HUES6 (cell line): ENCODE results near the gene SPATA31D4.
"Not testable (repeated sequence)": the region's sequence is repeated elsewhere in the genome, so short reads cannot be mapped to it uniquely, and the experiment has no call there.

Source experiments
- H3K27ac ChIP-seq: 2 replicates; pipeline ENCODE4 v1.7.0; 2013; ENCODE audit warnings: low read depth, mild to moderate bottlenecking, low read length, inconsistent platforms
- H3K27me3 ChIP-seq: 2 replicates; pipeline ENCODE4 v1.6.1; 2013; ENCODE audit warnings: low read length; ENCODE audit not compliant: control insufficient read depth, insufficient read depth
- H3K36me3 ChIP-seq: 2 replicates; pipeline ENCODE4 v1.6.1; 2013; ENCODE audit warnings: low read length; ENCODE audit not compliant: control insufficient read depth, insufficient read depth
- H3K4me1 ChIP-seq: 2 replicates; pipeline ENCODE4 v1.6.1; 2013; ENCODE audit warnings: low read length; ENCODE audit not compliant: control insufficient read depth, insufficient read depth
- H3K4me3 ChIP-seq: 2 replicates; pipeline ENCODE4 v1.5.1; 2013; ENCODE audit warnings: low read depth, low read length
- H3K9ac ChIP-seq: one replicate; pipeline ENCODE4 v1.6.1; 2013; ENCODE audit warnings: mild to moderate bottlenecking, low read length
- H3K9me3 ChIP-seq: 2 replicates; pipeline ENCODE4 v1.6.1; 2013; ENCODE audit warnings: low read depth, low read length; ENCODE audit not compliant: control insufficient read depth, insufficient read depth

Gene SPATA31D4

DNA sequence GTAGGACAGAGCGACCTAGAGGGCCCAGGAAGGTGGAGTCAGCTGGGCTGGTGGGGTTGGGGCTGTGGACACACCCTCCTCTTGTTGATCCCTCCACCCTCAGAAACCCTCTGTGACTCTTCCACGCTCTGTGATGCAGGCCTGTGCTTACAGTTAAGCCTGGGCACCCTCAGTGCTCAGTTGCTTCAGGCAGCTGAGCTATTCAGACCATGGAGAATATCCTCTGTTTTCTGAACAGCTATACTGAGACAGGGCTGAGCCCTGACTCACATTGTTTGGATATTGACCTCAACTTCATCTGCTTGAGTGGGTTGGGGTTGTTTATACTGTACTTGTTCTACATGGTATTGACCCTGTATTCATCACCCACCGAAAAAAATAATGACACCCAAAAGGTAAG, at the start of gene SPATA31D4:
SPATA31D4 (plus strand) TSS at position 124 of the 400 bp plus-strand sequence; CDS start at position 210, 86 bp downstream.
- not testable (repeated sequence) for H3K27ac ChIP-seq, H3K27me3 ChIP-seq, H3K9ac ChIP-seq, H3K36me3 ChIP-seq, H3K9me3 ChIP-seq, H3K4me3 ChIP-seq, H3K4me1 ChIP-seq

DNA sequence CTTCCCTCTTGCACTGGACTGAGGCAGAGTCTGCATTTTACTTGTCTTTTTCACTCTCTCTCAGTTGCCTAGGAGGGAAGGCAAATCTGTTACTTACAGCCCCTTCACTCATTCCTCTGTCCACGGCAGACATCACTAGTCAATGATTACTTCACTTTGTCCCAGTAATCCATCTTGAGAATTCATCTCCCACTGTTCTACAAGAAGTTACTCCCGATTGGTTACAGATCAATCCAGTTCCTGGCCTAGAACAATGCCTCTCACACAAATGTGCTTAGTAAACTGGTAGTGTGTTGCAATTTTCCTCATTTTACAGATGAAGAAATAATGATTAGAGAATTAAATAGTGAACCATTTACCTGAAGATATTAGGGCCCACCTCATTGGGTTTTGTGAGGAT, 49.7 kb upstream of the SPATA31D4 start:
- Histone ChIP-seq H3K9me3 (no peaks in the 10 kb centered on the region), H3K4me3 (no peak overlapping the region), H3K36me3 (no peaks in the 10 kb centered on the region), H3K27ac (no peak overlapping the region), H3K9ac (no peak overlapping the region), H3K27me3 (no peaks in the 10 kb centered on the region), H3K4me1 (no peaks in the 10 kb centered on the region)

DNA sequence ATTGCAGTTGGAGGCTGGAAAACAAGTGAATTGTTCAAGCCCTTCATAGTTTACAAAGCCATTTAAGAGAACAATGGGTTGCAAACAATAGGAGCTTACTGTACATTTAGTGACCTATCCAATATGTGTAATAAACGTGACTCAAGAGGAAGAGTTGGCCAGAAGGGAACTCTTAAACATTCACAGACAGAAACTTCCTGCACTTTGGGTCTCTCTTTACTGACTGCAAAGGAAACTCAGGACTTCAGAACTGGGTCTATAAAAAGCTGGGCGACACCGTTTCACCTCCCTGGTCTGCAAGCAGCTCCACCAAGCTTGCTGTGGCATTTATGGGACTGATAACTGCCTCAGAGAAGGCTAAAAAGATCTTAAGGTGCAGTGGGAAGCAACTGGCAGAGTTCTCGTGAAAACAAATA, 48.7 kb upstream of the SPATA31D4 start:
- Histone ChIP-seq H3K27me3 (no peaks in the 10 kb centered on the region), H3K4me1 (no peaks in the 10 kb centered on the region), H3K9me3 (no peaks in the 10 kb centered on the region), H3K4me3 (no peak overlapping the region), H3K27ac (no peak overlapping the region), H3K36me3 (no peaks in the 10 kb centered on the region), H3K9ac (no peak overlapping the region)

DNA sequence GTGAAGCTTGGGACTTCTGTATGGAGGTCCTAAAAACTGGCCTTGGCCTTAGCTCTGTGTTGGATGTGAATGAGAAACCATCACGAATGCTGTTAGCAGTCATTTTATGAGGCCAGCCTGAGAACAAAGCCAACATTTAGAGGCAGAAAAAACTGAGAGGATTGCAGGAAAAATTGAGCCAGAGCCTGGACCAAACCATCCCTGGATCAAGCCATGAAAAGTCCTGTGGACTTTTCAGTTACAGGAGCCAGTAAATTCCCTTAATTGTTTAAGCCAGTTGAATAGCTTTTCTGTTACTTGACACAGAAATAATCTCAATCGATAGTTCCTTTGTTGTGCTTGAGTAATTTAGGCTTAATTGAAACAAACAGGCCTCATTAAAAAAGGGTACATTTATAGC, 42.6 kb upstream of the SPATA31D4 start:
- no peaks in the 10 kb centered on the region for H3K9me3 ChIP-seq
- H3K36me3 ChIP-seq: no peaks in the 10 kb centered on the region
- no peak overlapping the region for H3K9ac ChIP-seq
- H3K4me1 ChIP-seq: no peaks in the 10 kb centered on the region
- no peak overlapping the region for H3K27ac ChIP-seq
- no peak overlapping the region for H3K4me3 ChIP-seq
- H3K27me3 ChIP-seq: no peaks in the 10 kb centered on the region

DNA sequence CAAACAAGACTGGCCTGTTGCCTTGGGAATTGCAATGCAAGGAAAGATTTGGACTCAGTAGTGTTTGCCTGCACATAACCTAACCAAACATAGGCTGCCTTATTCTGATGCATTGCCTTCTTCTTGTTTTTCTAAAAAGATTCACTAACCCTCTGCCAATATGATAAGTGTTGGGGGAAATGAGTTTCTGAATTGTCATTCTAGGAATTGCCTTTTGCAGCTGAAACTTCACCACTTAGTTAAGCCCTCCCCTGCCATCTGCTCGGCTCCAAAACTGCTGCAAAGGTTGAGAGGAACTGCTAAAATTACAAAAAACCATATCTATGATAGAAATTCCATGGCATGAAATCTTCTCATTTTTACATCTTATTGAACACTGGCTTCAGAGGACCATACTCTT, 41.6 kb upstream of the SPATA31D4 start:
- Histone ChIP-seq H3K4me3 (no peak overlapping the region), H3K9ac (no peak overlapping the region), H3K9me3 (no peaks in the 10 kb centered on the region), H3K27me3 (no peaks in the 10 kb centered on the region), H3K4me1 (no peaks in the 10 kb centered on the region), H3K27ac (no peak overlapping the region), H3K36me3 (no peaks in the 10 kb centered on the region)

DNA sequence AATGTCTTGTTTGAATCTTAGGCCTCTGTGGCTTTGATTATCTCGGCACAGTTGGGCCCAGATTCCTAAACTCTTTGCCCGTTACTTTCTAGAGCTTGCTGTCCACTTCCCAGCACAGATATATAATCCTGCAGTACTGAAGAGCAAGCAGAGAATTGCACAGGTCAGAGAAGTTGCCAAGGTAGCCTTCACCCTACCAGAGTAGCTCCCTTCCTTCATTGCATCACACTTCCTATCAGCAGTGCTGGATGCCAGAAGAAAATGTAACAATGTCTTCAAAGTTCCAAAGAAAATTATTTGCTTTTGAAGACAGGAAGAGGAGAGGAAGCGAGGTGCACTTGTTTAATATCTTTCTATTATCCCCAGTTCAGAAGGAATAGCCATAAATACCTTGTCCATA, 38.1 kb upstream of the SPATA31D4 start:
- Histone ChIP-seq H3K27ac (no peak overlapping the region), H3K9ac (no peak overlapping the region), H3K9me3 (no peaks in the 10 kb centered on the region), H3K4me1 (no peaks in the 10 kb centered on the region), H3K4me3 (no peak overlapping the region), H3K27me3 (no peaks in the 10 kb centered on the region), H3K36me3 (no peaks in the 10 kb centered on the region)

DNA sequence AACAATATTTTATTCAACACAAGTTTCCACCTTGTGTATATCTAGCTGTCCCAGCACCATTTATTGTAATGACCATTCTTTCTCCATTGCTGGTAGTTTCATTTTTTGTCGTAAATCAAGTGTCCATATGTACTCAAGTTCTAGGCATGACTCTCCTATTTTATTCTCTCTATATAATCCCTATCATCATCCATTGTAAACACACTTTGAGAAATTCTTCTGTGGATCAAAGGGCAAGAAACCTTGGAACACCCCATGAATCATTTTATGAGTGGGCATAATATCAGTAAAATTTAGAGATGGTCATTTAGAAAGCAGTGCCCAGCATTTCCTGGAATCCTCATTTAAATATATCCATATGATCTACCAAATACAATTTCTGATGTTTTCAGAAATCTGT, 35.8 kb upstream of the SPATA31D4 start:
- no peak overlapping the region for H3K4me3 ChIP-seq
- H3K9ac ChIP-seq: no peak overlapping the region
- no peaks in the 10 kb centered on the region for H3K27me3 ChIP-seq
- no peaks in the 10 kb centered on the region for H3K4me1 ChIP-seq
- no peaks in the 10 kb centered on the region for H3K36me3 ChIP-seq
- H3K27ac ChIP-seq: no peak overlapping the region
- no peaks in the 10 kb centered on the region for H3K9me3 ChIP-seq

DNA sequence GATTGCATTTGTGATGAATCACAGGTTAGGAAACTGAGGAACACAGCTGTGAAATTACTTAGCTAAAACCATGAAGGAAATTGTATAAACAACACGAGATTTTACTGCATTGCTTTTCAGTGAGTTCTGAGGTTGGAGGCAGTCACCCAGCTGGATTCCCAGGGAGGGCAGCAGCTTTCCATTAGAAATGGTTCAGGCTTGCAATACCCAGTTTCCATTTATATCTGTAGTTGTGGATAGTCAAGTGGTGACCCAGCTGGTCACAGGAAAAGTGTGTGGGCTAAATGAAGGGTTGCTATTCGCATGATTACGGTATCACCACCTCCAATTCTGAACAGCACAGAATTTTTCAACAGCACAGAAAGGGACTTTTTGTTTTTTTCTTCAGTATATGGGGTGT, 34.3 kb upstream of the SPATA31D4 start:
- no peak overlapping the region for H3K9ac ChIP-seq
- no peak overlapping the region for H3K4me3 ChIP-seq
- H3K27me3 ChIP-seq: no peaks in the 10 kb centered on the region
- H3K27ac ChIP-seq: no peak overlapping the region
- H3K4me1 ChIP-seq: no peaks in the 10 kb centered on the region
- no peaks in the 10 kb centered on the region for H3K36me3 ChIP-seq
- no peaks in the 10 kb centered on the region for H3K9me3 ChIP-seq

DNA sequence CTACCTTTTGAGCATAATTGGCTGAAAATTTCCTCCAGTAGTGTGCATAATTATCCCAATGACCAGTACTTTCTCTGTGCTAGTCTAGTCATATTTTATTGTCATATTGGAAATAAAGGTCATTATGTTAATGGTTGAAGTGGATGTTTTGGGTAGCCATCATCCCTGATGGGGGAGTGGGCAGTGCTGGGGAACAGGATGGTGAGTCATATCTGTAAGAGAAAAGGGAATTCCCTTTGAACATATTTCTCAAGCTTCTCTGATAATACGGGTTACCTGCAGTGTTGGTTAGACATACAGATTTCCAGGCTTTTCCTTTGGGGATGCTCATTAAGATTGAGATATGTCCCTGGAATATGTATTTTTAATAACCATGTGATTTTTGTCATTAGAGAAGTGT, 33.3 kb upstream of the SPATA31D4 start:
- Histone ChIP-seq H3K9ac (no peak overlapping the region), H3K4me1 (no peaks in the 10 kb centered on the region), H3K4me3 (no peak overlapping the region), H3K9me3 (no peaks in the 10 kb centered on the region), H3K36me3 (no peaks in the 10 kb centered on the region), H3K27ac (no peak overlapping the region), H3K27me3 (no peaks in the 10 kb centered on the region)

DNA sequence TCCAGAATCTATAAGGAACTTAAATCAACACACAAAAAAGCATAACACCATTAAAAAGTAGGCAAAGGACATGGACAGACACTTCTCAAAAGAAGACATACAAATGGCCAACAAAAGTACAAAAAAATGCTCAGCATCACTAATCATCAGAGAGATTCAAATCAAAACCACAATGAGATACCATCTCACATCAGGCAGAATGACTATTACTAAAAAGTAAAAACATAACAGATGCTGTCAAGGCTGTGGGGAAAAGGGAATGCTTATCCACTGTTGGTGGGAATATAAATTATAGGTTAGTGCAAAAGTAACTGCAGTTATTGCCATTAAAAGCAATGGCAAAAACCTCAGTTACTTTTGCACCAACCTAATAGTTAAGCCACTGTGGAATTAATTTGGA, 32.2 kb upstream of the SPATA31D4 start:
- H3K9ac ChIP-seq: no peak overlapping the region
- H3K27me3 ChIP-seq: no peaks in the 10 kb centered on the region
- H3K36me3 ChIP-seq: no peaks in the 10 kb centered on the region
- H3K4me1 ChIP-seq: no peaks in the 10 kb centered on the region
- H3K9me3 ChIP-seq: no peaks in the 10 kb centered on the region
- H3K27ac ChIP-seq: no peak overlapping the region
- H3K4me3 ChIP-seq: no peak overlapping the region

DNA sequence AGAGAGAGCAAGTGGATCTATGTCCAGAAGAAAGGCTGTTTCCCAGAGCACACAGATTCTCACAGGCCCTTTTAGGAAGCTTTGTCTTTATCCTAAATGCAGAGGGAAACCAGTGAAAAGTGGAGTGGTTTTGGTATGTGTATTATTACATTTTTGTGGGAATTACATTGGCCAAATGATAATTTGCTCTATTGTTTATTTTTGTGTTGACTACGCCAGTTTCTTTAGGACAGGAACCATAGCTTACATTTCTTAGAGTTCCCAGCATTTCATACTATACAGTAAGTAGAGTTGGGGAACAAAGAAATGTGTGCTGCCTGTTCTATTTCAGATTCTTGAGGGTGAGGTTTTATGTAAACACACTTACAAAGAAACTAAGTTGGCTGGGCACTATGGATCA, 29.4 kb upstream of the SPATA31D4 start:
- H3K9ac ChIP-seq: no peak overlapping the region

DNA sequence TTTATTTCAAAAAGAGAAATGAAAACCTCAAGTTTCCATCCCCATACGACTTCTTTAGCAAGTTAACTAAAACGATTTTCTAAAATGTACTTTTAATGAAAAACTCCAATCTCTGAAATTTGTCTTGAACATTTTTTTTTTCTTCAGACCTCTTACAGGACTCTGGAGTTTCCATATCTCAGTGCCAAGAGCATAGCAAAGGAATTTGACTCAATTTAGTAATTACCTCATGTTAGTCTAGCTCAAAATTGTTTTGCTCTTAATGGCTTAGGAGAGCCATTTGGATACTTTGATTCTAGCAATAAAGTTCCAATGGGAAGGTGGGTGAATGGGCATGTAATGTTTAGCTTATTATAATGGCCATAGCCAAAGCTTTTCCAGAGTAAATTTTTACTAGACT, 26.0 kb upstream of the SPATA31D4 start:
- Histone ChIP-seq H3K4me3 (no peak overlapping the region), H3K4me1 (no peaks in the 10 kb centered on the region), H3K27me3 (no peaks in the 10 kb centered on the region), H3K9ac (no peak overlapping the region), H3K27ac (no peak overlapping the region), H3K36me3 (no peaks in the 10 kb centered on the region), H3K9me3 (no peaks in the 10 kb centered on the region)

More for the DNA sequence above, 29.4 kb upstream of the SPATA31D4 start:
- H3K9me3 ChIP-seq: no peaks in the 10 kb centered on the region
- H3K36me3 ChIP-seq: no peaks in the 10 kb centered on the region
- H3K27me3 ChIP-seq: no peaks in the 10 kb centered on the region
- no peak overlapping the region for H3K27ac ChIP-seq
- H3K4me1 ChIP-seq: no peaks in the 10 kb centered on the region
- H3K4me3 ChIP-seq: no peak overlapping the region
